Ascending aorta (tissue), 2 donors: ENCODE data around the gene FBXO41. TPM values are rescaled to one million over a fixed set of nuclear protein-coding genes. Genes with fewer than 3 reads are reported as not detected.

ENCODE experiments used
- DNase-seq, 2 donors: peaks; one replicate each; pipeline ENCODE4 v3.0.0-alpha.2; 2019; ENCODE audit warnings: low spot score in 2 of 2
- H3K27ac ChIP-seq, 2 donors: fragments of 200-600 bp; sonication (generic); one replicate each; pipeline ENCODE4 v1.5.1; 2016 to 2017; ENCODE audit warnings: mild to moderate bottlenecking in 1 of 2
- H3K27me3 ChIP-seq: fragments of 200-600 bp; sonication (generic); one replicate; pipeline ENCODE4 v1.5.1; 2017
- H3K36me3 ChIP-seq, 2 donors: fragments of 200-600 bp; sonication (generic); one replicate each; pipeline ENCODE4 v1.5.1; 2016
- H3K4me1 ChIP-seq, 2 donors: fragments of 200-600 bp; sonication (generic); one replicate each; pipeline ENCODE4 v1.5.1; 2016 to 2017; ENCODE audit warnings: mild to moderate bottlenecking in 1 of 2
- H3K4me3 ChIP-seq, 2 donors: fragments of 200-600 bp; sonication (generic); one replicate each; pipeline ENCODE4 v1.5.1; 2016 to 2017; ENCODE audit warnings: mild to moderate bottlenecking in 1 of 2
- H3K9me3 ChIP-seq, 2 donors: fragments of 200-600 bp; sonication (generic); one replicate each; pipeline ENCODE4 v1.5.1; 2016
- intact Hi-C: fragments of 100-400 bp; cut with DNase I; formaldehyde crosslinking; loops from one replicate; pipeline ENCODE4 v1.15.1; 2023
- total RNA-seq: library from RNA; depleted of rRNA; stranded (reverse); fragments of >200 nt; gene quantifications from one replicate; pipeline ENCODE4 v1.1.0, GENCODE V29; 2016
- TF ChIP-seq, protein P1 (sequence below), 3 experiments: fragments of 200-600 bp in 2 of 3; fragments of 450-650 bp in 1 of 3; sonication (generic) in 2 of 3; IDR thresholded peaks; one replicate each; pipeline ENCODE4 v1.5.1; 2016 to 2019; ENCODE audit warnings: antibody characterized with exemption in 3 of 3, mild to moderate bottlenecking in 1 of 3, moderate library complexity in 1 of 3

The FBXO41 gene
- total RNA-seq, 1 donor from 2014 or later, result 5.2 TPM

DNA sequence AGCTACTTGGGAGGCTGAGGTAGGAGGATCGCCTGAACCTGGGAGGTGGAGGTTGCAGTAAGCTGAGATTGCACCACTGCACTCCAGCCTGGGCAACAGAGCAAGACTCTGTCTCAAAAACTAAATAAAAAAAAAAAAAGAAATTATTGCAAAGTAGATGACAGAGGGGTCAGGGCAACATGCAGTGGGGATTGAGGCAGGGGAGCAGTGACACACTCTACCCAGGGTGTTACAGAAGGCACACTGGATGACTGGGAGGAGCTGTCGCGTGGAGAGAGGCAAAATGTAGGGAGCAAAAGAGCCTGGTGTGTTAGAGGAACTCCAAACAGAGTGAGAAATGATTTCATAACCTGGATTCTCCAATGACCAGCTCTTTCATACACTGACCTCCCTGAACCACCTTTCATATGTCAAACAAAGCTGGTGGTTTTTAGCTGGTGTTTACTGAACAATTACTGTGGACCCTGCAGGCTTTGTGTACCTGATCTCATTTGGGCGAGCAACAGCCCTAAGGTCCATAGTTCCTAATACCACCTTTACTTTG is 22.1 kb downstream of the FBXO41 start:
- no peak for DNase-seq
- Histone ChIP-seq H3K9me3 (no peaks in the 10 kb centered on the region), H3K4me3 (no peak overlapping the region), H3K4me1 (no peaks in the 10 kb centered on the region), H3K27ac (no peak overlapping the region), H3K27me3 (no peaks in the 10 kb centered on the region), H3K36me3 (no peaks in the 10 kb centered on the region)
- TF ChIP-seq, protein P1, sequence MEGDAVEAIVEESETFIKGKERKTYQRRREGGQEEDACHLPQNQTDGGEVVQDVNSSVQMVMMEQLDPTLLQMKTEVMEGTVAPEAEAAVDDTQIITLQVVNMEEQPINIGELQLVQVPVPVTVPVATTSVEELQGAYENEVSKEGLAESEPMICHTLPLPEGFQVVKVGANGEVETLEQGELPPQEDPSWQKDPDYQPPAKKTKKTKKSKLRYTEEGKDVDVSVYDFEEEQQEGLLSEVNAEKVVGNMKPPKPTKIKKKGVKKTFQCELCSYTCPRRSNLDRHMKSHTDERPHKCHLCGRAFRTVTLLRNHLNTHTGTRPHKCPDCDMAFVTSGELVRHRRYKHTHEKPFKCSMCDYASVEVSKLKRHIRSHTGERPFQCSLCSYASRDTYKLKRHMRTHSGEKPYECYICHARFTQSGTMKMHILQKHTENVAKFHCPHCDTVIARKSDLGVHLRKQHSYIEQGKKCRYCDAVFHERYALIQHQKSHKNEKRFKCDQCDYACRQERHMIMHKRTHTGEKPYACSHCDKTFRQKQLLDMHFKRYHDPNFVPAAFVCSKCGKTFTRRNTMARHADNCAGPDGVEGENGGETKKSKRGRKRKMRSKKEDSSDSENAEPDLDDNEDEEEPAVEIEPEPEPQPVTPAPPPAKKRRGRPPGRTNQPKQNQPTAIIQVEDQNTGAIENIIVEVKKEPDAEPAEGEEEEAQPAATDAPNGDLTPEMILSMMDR (IDR thresholded peaks at IDR 0.05), result no peak
- intact Hi-C loops, result no loop called here

GRCh38 chr2:73260338-73260984 is 23.8 kb downstream of the FBXO41 start:
- Histone ChIP-seq H3K4me1 (no peaks in the 10 kb centered on the region), H3K4me3 (no peak overlapping the region), H3K27ac (no peak overlapping the region), H3K27me3 (no peaks in the 10 kb centered on the region), H3K9me3 (no peaks in the 10 kb centered on the region), H3K36me3 (no peaks in the 10 kb centered on the region)
- no peak for DNase-seq
- TF ChIP-seq, protein P1 (IDR thresholded peaks at IDR 0.05), result peak in 2 of 3 experiments; percentile 17 to 22
- intact Hi-C loops, result no loop called here

DNA sequence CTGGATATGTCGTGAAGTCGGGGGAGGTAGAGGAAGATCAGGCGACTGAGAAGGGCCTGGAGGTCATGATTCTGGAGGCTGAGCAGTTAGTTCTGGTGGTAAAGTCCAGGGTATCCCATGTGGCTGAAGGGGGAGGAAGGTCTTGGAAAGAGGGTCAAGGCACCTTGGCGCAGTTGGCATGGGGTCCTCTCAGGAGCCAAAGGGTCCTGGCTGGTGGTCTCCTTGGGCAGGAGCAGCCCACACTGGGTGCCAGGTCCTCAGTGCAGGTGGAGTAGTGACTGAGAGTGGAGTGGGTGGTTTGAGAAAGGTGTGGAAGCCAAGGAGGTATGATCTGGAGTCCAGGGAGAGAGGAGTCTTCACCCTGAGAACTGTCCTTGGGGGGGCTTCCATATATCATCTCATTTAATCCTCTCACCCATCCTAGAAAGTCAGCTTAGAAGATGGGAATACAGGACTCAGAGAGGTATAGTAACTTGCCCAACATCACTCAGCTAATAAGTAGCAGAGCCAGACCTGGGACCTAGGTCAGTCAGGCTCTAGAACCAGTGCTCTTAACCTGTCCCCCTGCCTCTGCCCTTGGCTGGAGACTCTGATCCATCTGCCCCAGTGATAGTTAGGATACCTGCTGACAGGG is 24.5 kb downstream of the FBXO41 start:
- no peaks in the 10 kb centered on the region for H3K9me3 ChIP-seq
- H3K36me3 ChIP-seq, result no peaks in the 10 kb centered on the region
- intact Hi-C loops, result no loop called here
- DNase-seq, result no peak
- no peak overlapping the region for H3K4me3 ChIP-seq
- H3K4me1 ChIP-seq, result no peaks in the 10 kb centered on the region
- TF ChIP-seq, protein P1 (IDR thresholded peaks at IDR 0.05), result no peak
- no peaks in the 10 kb centered on the region for H3K27me3 ChIP-seq
- H3K27ac ChIP-seq, result no peak overlapping the region

- Histone ChIP-seq H3K36me3 (peaks cover 4% of the 10 kb centered on the region in 2 donors), H3K4me3 (no peak overlapping the region), H3K27ac (no peak overlapping the region), H3K27me3 (no peaks in the 10 kb centered on the region), H3K9me3 (no peaks in the 10 kb centered on the region), H3K4me1 (no peaks in the 10 kb centered on the region)
- DNase-seq, result no peak
- TF ChIP-seq, protein P1 (IDR thresholded peaks at IDR 0.05), result no peak
- intact Hi-C loops, result no loop called here
Observed at GRCh38 chr2:73259276-73259675, 25.0 kb downstream of the FBXO41 start.

DNA sequence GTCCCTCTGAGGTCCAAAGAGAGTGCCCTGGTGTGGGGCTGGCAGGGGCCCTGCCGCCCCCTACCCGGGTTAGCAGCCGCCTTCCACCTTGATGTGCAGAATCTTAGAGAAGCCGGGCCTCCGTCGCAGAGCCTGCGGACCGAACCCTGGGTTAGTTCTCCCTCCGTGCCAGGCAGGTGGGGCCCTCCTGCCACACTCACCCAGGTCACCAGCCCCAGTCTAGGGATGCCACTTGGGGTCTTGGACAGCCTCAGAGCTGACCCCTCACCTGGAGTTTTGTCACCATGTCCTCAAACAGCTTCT is 25.4 kb downstream of the FBXO41 start:
- no peak overlapping the region for H3K4me3 ChIP-seq
- TF ChIP-seq, protein P1 (IDR thresholded peaks at IDR 0.05), result no peak
- H3K36me3 ChIP-seq, result peaks cover 7 to 8% of the 10 kb centered on the region in 2 donors
- H3K27me3 ChIP-seq, result no peaks in the 10 kb centered on the region
- H3K4me1 ChIP-seq, result no peaks in the 10 kb centered on the region
- H3K27ac ChIP-seq, result no peak overlapping the region
- intact Hi-C loops, result no loop called here
- H3K9me3 ChIP-seq, result no peaks in the 10 kb centered on the region
- DNase-seq, result no peak
